Activated CD4-positive, alpha-beta T cell treated with anti-CD3 and anti-CD28 coated beads, Interleukin-2, amount 50 U/mL, for 48 hours (primary cell): Measurements from ENCODE around the gene ARHGAP11A.
"Not testable (repeated sequence)": the region's sequence is repeated elsewhere in the genome, so short reads cannot be mapped to it uniquely, and the experiment has no call there.

Experiments used
- DNase-seq, 2 experiments: peaks; one replicate each; pipeline ENCODE4 v3.0.0-alpha.2; 2020

ARHGAP11A gene, protein sequence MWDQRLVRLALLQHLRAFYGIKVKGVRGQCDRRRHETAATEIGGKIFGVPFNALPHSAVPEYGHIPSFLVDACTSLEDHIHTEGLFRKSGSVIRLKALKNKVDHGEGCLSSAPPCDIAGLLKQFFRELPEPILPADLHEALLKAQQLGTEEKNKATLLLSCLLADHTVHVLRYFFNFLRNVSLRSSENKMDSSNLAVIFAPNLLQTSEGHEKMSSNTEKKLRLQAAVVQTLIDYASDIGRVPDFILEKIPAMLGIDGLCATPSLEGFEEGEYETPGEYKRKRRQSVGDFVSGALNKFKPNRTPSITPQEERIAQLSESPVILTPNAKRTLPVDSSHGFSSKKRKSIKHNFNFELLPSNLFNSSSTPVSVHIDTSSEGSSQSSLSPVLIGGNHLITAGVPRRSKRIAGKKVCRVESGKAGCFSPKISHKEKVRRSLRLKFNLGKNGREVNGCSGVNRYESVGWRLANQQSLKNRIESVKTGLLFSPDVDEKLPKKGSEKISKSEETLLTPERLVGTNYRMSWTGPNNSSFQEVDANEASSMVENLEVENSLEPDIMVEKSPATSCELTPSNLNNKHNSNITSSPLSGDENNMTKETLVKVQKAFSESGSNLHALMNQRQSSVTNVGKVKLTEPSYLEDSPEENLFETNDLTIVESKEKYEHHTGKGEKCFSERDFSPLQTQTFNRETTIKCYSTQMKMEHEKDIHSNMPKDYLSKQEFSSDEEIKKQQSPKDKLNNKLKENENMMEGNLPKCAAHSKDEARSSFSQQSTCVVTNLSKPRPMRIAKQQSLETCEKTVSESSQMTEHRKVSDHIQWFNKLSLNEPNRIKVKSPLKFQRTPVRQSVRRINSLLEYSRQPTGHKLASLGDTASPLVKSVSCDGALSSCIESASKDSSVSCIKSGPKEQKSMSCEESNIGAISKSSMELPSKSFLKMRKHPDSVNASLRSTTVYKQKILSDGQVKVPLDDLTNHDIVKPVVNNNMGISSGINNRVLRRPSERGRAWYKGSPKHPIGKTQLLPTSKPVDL

GRCh38 chr15:32615051-32615870 lies at the start of gene ARHGAP11A:
Gene ARHGAP11A (plus strand): TSS chr15:32615504. CDS start chr15:32616212, 708 bp downstream.
- peak; percentile 81 to 87 for DNase-seq

- not testable (repeated sequence) for DNase-seq
These were observed 46.3 kb upstream of the ARHGAP11A start for GRCh38 chr15:32568988-32569387.

GRCh38 chr15:32578482-32578881 lies 36.8 kb upstream of the ARHGAP11A start:
- not testable (repeated sequence) for DNase-seq

- DNase-seq, result not testable (repeated sequence)
These were observed 29.5 kb upstream of the ARHGAP11A start for GRCh38 chr15:32585844-32586243.

DNA sequence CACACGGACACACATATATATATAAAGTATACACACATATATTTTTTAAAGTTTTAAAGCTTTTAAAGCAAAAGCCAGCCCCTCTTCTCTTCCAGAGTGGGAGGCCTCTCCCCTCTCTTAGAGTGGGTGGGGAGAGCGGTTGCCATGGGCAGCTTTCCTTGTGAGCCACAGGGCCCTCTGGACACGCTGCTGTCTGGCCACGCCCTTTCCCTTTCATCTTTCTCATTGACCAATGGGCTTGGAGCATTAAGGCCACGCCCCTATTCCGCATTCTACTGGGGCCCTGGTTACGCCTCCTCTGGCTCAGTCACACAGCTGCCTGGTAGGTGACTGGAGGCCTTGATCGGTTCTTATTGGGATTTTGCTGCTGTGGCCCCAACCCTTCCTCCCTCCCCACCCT lies 22.2 kb upstream of the ARHGAP11A start, which contains the start of gene GOLGA8N:
TSS of gene GOLGA8N (plus strand) at position 306 of the 400 bp plus-strand sequence.
- DNase-seq, result not testable (repeated sequence)

DNA sequence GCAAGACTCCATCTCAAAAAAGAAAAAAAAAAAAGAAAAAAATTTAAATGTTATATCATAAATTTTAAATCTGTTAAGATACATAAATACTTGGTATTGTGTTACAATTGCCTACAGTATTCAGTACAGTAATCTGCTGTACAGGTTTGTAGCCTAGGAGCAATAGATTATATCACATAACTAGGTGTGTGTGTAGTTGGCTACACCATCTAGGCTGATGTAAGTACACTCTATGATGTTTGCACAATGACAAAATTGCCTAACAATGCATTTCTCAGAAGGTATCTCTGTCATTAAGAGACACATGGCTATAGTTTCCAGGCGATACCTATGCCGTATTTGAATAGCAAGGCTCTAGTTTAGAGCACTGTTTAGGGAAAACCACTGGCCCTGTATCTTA lies 5.8 kb upstream of the ARHGAP11A start:
- DNase-seq, result not testable (repeated sequence)

DNA sequence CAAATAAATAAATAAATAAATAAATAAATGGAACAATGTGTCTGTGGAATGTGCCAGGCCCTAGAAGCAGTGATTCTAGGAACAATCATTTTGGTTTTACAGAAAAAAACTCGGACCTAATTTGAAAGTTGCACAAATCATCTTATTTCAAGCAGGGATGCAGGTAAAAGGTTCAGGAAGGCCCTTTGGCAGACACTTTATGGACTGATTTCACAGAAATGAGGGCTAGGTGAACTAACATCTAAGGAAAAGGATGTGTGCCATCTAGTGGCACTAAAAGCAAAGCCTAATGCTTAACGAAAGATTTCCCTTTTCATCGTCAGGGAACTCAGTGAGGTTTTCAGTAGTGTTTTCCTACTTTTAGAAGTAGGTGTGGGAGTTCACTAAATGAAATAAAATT lies 4.6 kb upstream of the ARHGAP11A start:
- DNase-seq, result not testable (repeated sequence)

GRCh38 chr15:32614712-32615050 lies 623 bp upstream of the ARHGAP11A start:
- not testable (repeated sequence) for DNase-seq

DNA sequence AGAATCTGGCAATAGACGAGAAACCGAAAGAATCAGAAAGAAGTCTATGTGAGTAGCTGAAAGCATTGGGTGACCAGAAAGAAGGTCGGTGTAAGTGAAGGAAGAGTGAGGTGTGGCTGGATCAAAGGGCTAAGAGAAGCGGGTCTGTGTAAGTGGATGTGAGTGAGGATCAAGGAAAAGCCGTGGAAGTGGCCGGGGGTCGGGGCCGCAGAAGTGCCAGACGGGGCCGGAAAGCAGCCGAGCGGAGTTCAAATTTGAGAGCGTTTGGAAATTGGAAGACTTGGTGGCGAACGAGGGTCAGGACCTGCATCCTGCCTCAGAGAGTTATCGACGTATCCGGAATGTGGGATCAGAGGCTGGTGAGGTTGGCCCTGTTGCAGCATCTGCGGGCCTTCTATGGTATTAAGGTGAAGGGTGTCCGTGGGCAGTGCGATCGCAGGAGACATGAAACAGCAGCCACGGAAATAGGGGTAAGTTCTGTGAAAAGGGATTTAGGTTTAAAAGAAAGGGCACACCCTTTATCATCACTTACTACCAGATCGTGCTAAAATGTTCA lies 645 bp downstream of the ARHGAP11A start:
- DNase-seq, result peak; percentile 9 to 28

DNA sequence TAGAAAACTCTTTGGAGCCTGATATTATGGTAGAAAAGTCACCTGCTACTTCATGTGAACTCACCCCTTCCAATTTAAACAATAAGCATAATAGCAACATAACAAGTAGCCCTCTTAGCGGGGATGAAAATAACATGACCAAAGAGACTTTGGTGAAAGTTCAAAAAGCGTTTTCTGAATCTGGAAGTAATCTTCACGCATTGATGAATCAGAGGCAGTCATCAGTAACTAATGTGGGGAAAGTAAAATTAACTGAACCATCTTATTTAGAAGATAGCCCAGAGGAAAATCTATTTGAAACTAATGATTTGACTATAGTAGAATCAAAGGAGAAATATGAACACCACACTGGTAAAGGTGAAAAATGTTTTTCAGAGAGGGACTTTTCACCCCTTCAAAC lies 21.1 kb downstream of the ARHGAP11A start:
- no peak for DNase-seq

DNA sequence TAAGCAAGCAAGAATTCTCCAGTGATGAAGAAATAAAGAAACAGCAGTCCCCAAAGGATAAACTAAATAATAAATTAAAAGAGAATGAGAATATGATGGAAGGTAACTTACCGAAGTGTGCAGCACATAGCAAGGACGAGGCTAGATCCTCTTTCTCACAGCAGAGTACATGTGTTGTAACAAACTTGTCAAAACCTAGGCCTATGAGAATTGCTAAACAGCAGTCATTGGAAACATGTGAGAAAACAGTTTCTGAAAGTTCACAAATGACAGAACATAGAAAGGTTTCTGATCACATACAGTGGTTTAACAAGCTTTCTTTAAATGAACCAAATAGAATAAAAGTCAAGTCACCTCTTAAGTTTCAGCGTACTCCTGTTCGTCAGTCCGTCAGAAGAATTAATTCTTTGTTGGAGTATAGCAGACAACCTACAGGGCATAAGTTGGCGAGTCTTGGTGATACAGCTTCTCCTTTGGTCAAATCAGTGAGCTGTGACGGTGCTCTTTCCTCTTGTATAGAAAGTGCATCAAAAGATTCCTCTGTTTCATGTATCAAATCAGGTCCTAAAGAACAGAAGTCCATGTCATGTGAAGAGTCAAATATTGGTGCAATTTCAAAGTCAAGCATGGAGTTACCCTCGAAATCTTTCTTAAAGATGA lies 21.7 kb downstream of the ARHGAP11A start:
- DNase-seq, result no peak

DNA sequence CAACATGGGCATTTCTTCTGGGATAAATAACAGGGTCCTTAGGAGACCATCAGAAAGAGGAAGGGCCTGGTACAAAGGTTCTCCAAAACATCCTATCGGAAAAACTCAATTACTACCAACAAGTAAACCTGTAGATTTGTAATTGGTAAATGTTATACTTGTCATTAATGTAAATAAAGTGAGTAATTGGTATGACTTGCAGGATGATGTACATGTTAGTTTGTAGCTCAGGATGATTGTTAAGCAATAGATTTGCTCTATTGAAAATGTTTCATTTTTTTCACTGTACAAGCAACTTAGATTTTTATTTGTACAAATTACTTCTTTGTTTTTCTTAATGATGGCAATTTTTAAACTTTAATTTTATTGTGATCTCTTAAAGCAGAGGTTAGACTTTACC lies 22.4 kb downstream of the ARHGAP11A start:
- no peak for DNase-seq

- DNase-seq, result no peak
These were observed 26.3 kb downstream of the ARHGAP11A start, which contains the start of gene SCG5 for GRCh38 chr15:32641517-32642059. Gene SCG5 (plus strand): TSS chr15:32641710. CDS start chr15:32643593, 1,883 bp downstream.

GRCh38 chr15:32642667-32643435 lies 27.5 kb downstream of the ARHGAP11A start:
- DNase-seq, result no peak

GRCh38 chr15:32643907-32644445 lies 28.7 kb downstream of the ARHGAP11A start:
- no peak for DNase-seq

- no peak for DNase-seq
These were observed 31.0 kb downstream of the ARHGAP11A start for GRCh38 chr15:32646291-32646690.

DNA sequence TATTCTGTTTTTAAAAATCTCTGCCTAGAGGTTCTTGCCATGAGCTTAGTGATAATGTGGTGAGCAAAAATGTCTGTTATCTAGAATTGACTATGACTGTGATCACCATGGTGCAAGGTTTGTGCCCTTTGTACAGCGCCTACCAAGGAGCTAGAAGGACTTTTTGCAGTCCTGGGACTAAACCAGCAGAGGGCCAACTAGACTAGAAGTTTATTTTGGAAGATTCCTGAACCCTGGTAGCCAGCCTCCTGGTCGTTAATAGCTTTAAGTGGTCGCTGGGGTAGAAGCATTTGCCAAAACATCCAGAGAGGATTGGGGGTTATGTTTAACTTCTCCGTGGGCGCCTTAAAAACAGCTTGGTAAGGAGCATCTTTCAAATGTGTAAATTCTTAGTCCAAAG lies 34.0 kb downstream of the ARHGAP11A start:
- no peak for DNase-seq

GRCh38 chr15:32651229-32651837 lies 36.0 kb downstream of the ARHGAP11A start:
- DNase-seq, result peak; percentile 37 to 48

DNA sequence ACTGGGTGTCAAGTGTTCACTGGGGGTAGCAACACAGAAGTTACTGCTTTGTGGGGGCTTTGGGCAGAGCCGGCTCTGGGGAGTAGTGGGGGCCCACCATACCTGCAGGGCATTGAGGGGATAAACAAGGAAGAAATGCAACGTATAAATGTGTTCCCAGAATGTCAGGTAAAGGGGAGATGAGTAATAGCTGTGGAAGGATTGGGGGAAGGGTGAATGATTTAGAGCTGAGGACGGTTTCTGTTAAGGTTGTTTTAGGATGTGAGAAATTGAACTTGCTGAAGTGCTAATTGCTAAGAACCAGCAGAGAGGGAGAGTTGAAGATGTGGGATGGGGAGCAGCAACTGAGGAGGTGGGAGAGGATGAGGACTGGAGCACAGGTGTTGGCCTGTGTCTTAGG lies 36.9 kb downstream of the ARHGAP11A start:
- DNase-seq, result no peak

DNA sequence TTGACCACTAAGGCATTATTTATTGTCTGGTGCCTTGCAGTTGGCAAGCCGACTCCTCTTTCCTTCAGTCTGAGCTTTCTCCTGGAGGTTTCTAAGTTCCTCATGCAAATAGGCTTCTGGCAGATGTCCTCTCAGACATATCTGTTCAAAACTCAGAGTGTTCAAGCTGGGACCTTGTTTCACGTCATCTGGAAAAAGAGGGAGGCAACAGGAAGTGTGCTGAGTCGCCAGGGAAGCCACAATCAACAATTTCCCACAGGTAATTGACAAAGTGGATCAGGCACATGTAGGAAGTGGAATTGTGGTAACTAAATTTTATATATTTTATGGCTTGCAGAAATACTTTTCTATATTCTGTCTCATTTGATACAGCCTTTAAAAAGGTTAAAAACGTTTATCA lies 40.8 kb downstream of the ARHGAP11A start:
- no peak for DNase-seq
